K562 (cell line): ENCODE data around the gene MRGPRD. TPM values are rescaled to one million over a fixed set of nuclear protein-coding genes. Genes with fewer than 3 reads are reported as not detected.

Source experiments
- ATAC-seq: fragments of 200-7000 bp; cut with Tn5 transposase; 3 replicates; pipeline ENCODE4 v1.9.1; 2020; ENCODE audit warnings: moderate library complexity
- BruUV-seq: library from RNA; stranded (reverse); fragments of 400-500 nt; replicated peaks from 2 replicates; lab custom pipeline; 2021; lab: Mats Ljungman, UMichigan
- CTCF ChIA-PET: fragments of 300-600 bp; formaldehyde crosslinking; extraction: SDS; loops from one replicate; lab custom pipeline; 2021; ENCODE audit warnings: low intra/inter-chr PET ratio; lab: Yijun Ruan, JAX
- POLR2A ChIA-PET: fragments of 300-600, 350-650 bp; sonication (Branson Sonifier 250); formaldehyde crosslinking; extraction: SDS; loops from one replicate; lab custom pipeline; 2021; ENCODE audit warnings: antibody characterized with exemption, inconsistent platforms; lab: Yijun Ruan, JAX
- DNase-seq, 4 experiments: peaks; one replicate each; pipeline versions ENCODE4 v3.0.0 to v3.0.0-alpha.2; 2011 to 2018; ENCODE audit warnings: low spot score in 3 of 4, mixed read lengths in 3 of 4; ENCODE audit errors: extremely low read depth in 1 of 4
- FAIRE-seq: peaks from 2 replicates; lab custom pipeline; 2011; peaks lifted over from hg19 to GRCh38; lab: Jason Lieb, UNC
- H2AFZ ChIP-seq: 2 replicates; pipeline ENCODE4 v1.6.0; 2011; ENCODE audit warnings: low read depth, low read length, control low read depth, inconsistent platforms
- H3K27ac ChIP-seq: fragments of 200-600 bp; 3 replicates; pipeline ENCODE4 v1.8.0; 2011; ENCODE audit warnings: low read depth, mild to moderate bottlenecking, control low read depth, inconsistent platforms, low read length, moderate library complexity, mixed read lengths; ENCODE audit errors: extremely low read depth
- H3K27me3 ChIP-seq, 2 experiments: fragments of 300-600 bp in 1 of 2; 2 replicates in 1 of 2; 3 replicates in 1 of 2; pipeline versions ENCODE4 v1.6.0 to v1.8.0; 2011; ENCODE audit warnings: inconsistent platforms in 2 of 2, low read length in 2 of 2, mild to moderate bottlenecking in 1 of 2, mixed read lengths in 1 of 2, moderate library complexity in 1 of 2; ENCODE audit not compliant: control insufficient read depth in 2 of 2, insufficient read depth in 2 of 2
- H3K36me3 ChIP-seq: fragments of 300-600 bp; 3 replicates; pipeline ENCODE4 v1.8.0; 2011; ENCODE audit warnings: mild to moderate bottlenecking, low read length, inconsistent platforms; ENCODE audit not compliant: control insufficient read depth, insufficient read depth
- H3K4me1 ChIP-seq, 2 experiments: fragments of 200-600 bp in 1 of 2; replicated peaks in 1 of 2; 2 replicates in 1 of 2; 3 replicates in 1 of 2; pipeline versions ENCODE4 v1.5.1 to v1.8.0; 2011; ENCODE audit warnings: inconsistent platforms in 2 of 2, low read length in 2 of 2, mild to moderate bottlenecking in 1 of 2, mixed read lengths in 1 of 2, moderate library complexity in 1 of 2; ENCODE audit not compliant: control insufficient read depth in 2 of 2, insufficient read depth in 2 of 2
- H3K4me2 ChIP-seq: 2 replicates; pipeline ENCODE4 v1.6.1; 2011; ENCODE audit warnings: low read length, control low read depth, inconsistent platforms, mixed read lengths; ENCODE audit not compliant: insufficient read depth
- H3K4me3 ChIP-seq: fragments of 200-600 bp; sonication (generic), shearing (Covaris generic); 2 replicates; pipeline ENCODE4 v1.5.1; 2016; ENCODE audit warnings: control low read depth, inconsistent platforms
- H3K79me2 ChIP-seq: fragments of 200-600 bp; 3 replicates; pipeline ENCODE4 v1.8.0; 2011; ENCODE audit warnings: low read length, inconsistent platforms; ENCODE audit not compliant: control insufficient read depth, insufficient read depth
- H3K9ac ChIP-seq, 2 experiments: 2 replicates each; pipeline versions ENCODE4 v1.6.0 to v1.6.1; 2011; ENCODE audit warnings: low read depth in 2 of 2, low read length in 2 of 2, control low read depth in 1 of 2, inconsistent platforms in 1 of 2, mild to moderate bottlenecking in 1 of 2, mixed read lengths in 1 of 2; ENCODE audit not compliant: insufficient read depth in 1 of 2
- H3K9me1 ChIP-seq: one replicate; pipeline ENCODE4 v1.6.0; 2011; ENCODE audit warnings: inconsistent platforms, mild to moderate bottlenecking, low read length, moderate library complexity; ENCODE audit not compliant: control insufficient read depth, insufficient read depth
- H3K9me3 ChIP-seq: replicated peaks from 2 replicates; pipeline ENCODE4 v1.5.1; 2011; ENCODE audit warnings: low read depth, low read length, inconsistent platforms; ENCODE audit not compliant: control insufficient read depth, insufficient read depth
- H4K20me1 ChIP-seq: replicated peaks from 2 replicates; pipeline ENCODE4 v1.6.1; 2011; ENCODE audit warnings: low read length, inconsistent platforms, mixed read lengths; ENCODE audit not compliant: control insufficient read depth, insufficient read depth
- BRD9 ChIP-seq: fragments of 450-650 bp; IDR thresholded peaks from 2 replicates; pipeline ENCODE4 v1.6.1; 2018; ENCODE audit warnings: low read depth; ENCODE audit not compliant: partially characterized antibody
- CBFA2T3 ChIP-seq: fragments of 450-650 bp; IDR thresholded peaks from 2 replicates; pipeline ENCODE4 v1.6.1; 2017
- CBX5 ChIP-seq: IDR thresholded peaks from 2 replicates; pipeline ENCODE4 v1.6.1; 2014; ENCODE audit warnings: low read depth, borderline replicate concordance
- DIDO1 ChIP-seq: fragments of 450-650 bp; IDR thresholded peaks from 2 replicates; pipeline ENCODE4 v1.6.1; 2016; ENCODE audit warnings: low read depth, missing biosample characterization, missing genetic modification characterization
- FOXA3 ChIP-seq, 2 experiments: fragments of 450-650 bp in 1 of 2; sonication (generic) in 1 of 2; formaldehyde crosslinking; IDR thresholded peaks in 1 of 2; conservative IDR thresholded peaks in 1 of 2; 2 replicates each; pipeline versions ENCODE4 v1.4.0 to v1.8.0; 2020 to 2022; ENCODE audit warnings: mild to moderate bottlenecking in 2 of 2, missing genetic modification reagents in 1 of 2
- ID3 ChIP-seq, 2 experiments: fragments of 250-450 bp in 1 of 2; fragments of 450-650 bp in 1 of 2; sonication (Bioruptor Pico) in 1 of 2; IDR thresholded peaks; 2 replicates each; pipeline versions ENCODE4 v1.6.1 to v1.8.0; 2016 to 2021; ENCODE audit warnings: mild to moderate bottlenecking in 2 of 2, moderate library complexity in 2 of 2, missing compliant biosample characterization in 1 of 2, missing genetic modification characterization in 1 of 2
- MCM2 ChIP-seq: fragments of 450-650 bp; IDR thresholded peaks from 2 replicates; pipeline ENCODE4 v1.6.1; 2017; ENCODE audit warnings: low read depth, mild to moderate bottlenecking
- PCBP1 ChIP-seq: fragments of 200-400 bp; formaldehyde crosslinking; IDR thresholded peaks from 2 replicates; pipeline ENCODE4 v1.6.1; 2018; ENCODE audit warnings: mild to moderate bottlenecking, low read depth, low read length; ENCODE audit not compliant: poor library complexity, severe bottlenecking
- RBFOX2 ChIP-seq: fragments of 200-400 bp; formaldehyde crosslinking; IDR thresholded peaks from 2 replicates; pipeline ENCODE4 v1.6.1; 2017; ENCODE audit warnings: low read depth, mild to moderate bottlenecking, low read length, moderate library complexity
- SIN3A ChIP-seq, 2 experiments: fragments of 150-350 bp in 1 of 2; IDR thresholded peaks; 2 replicates each; pipeline ENCODE4 v1.6.1; 2011 to 2016; ENCODE audit warnings: borderline replicate concordance in 2 of 2, low read depth in 2 of 2, low read length in 2 of 2, mild to moderate bottlenecking in 2 of 2, moderate library complexity in 2 of 2; ENCODE audit not compliant: control insufficient read depth in 1 of 2
- ZFP36 ChIP-seq: fragments of 150-350 bp; IDR thresholded peaks from 2 replicates; pipeline ENCODE4 v1.6.1; 2018; ENCODE audit warnings: low read length, low read depth; ENCODE audit not compliant: partially characterized antibody
- ZKSCAN1 ChIP-seq: fragments of 150-350 bp; IDR thresholded peaks from 2 replicates; pipeline ENCODE4 v1.6.1; 2016; ENCODE audit warnings: low read depth, low read length
- ZNF239 ChIP-seq: fragments of 250-450 bp; sonication (Bioruptor Pico); IDR thresholded peaks from 2 replicates; pipeline ENCODE4 v1.4.0; 2020; ENCODE audit warnings: mild to moderate bottlenecking
- ZNF76 ChIP-seq: fragments of 250-450 bp; sonication (Bioruptor Pico); IDR thresholded peaks from 2 replicates; pipeline ENCODE4 v1.4.0; 2020; ENCODE audit warnings: mild to moderate bottlenecking, moderate library complexity, borderline replicate concordance
- WGBS: fragments of 100-300 bp; shearing (Covaris generic); methylation state at CpG from one replicate; pipeline ENCODE4 v1.1.6; 2016; ENCODE audit warnings: low coverage, mixed read lengths; ENCODE audit not compliant: insufficient coverage; ENCODE audit errors: missing lambda C conversion rate; 5-methylcytosine and 5-hydroxymethylcytosine counted together
- in situ Hi-C: fragments of 300-500 bp; cut with MboI; formaldehyde crosslinking; loops from 4 replicates; pipeline ENCODE4 v1.15.0; 2018; ENCODE audit warnings: inconsistent platforms, mixed read lengths
- intact Hi-C: fragments of 100-400 bp; cut with micrococcal nuclease; formaldehyde crosslinking; loops from 2 replicates; pipeline ENCODE4 v1.14.2; 2022
- polyA plus RNA-seq, 8 experiments: library from polyadenylated mRNA; depleted of rRNA in 4 of 8; stranded (reverse) in 5 of 8; unstranded in 3 of 8; fragments of >200 nt; fragmentation: Nextera tagmentation in 2 of 8; fragmentation: Illumina TruSeq in 1 of 8; extraction: Ambion mirVana in 2 of 8; extraction: Trizol in 1 of 8; gene quantifications; 2 replicates each; pipeline versions ENCODE4 v1.2.1 to v1.2.3, GENCODE V29; 2011 to 2014; ENCODE audit warnings: inconsistent platforms in 1 of 8, missing spikeins in 1 of 8
- total RNA-seq, 7 experiments: library from RNA; depleted of rRNA in 6 of 7; stranded (reverse); fragments of >200 nt in 6 of 7; fragmentation: Illumina TruSeq in 2 of 7; extraction: Trizol in 2 of 7; gene quantifications; 2 replicates each; pipeline versions ENCODE4 v1.2.1 to v1.2.3, GENCODE V29; 2011 to 2021; ENCODE audit warnings: low replicate concordance in 1 of 7
- TF ChIP-seq, protein P1 (sequence below): sonication (generic); IDR thresholded peaks from 2 replicates; pipeline ENCODE4 v1.6.1; 2016
- TF ChIP-seq, protein P2 (sequence below): fragments of 150-350 bp; conservative IDR thresholded peaks from 2 replicates; pipeline ENCODE4 v1.6.1; 2014; ENCODE audit warnings: low read length
- TF ChIP-seq, protein P3 (sequence below): fragments of 250-450 bp; sonication (Bioruptor Pico); IDR thresholded peaks from 2 replicates; pipeline ENCODE4 v1.5.0; 2021

Gene MRGPRD
- total and polyA plus RNA-seq, 9 of the 15 experiments (the other 6 are each of a cell fraction or from before 2014, with no cell fraction given) = not detected

GRCh38 chr11:69005183-69005630, 24.4 kb upstream of the MRGPRD start:
- CTCF ChIA-PET = no interaction called here
- Histone ChIP-seq H3K4me1 (peaks cover 0 to 26% of the 10 kb centered on the region in 2 experiments; a peak in 2 of 5 replicates), H2AFZ (no peak overlapping the region), H3K9me1 (peaks cover 3% of the 10 kb centered on the region), H3K36me3 (no peaks in the 10 kb centered on the region), H3K9me3 (no peaks in the 10 kb centered on the region), H3K4me3 (no peak overlapping the region), H3K9ac (no peak overlapping the region), H4K20me1 (peaks cover 17% of the 10 kb centered on the region), H3K27ac (no peak overlapping the region), H3K4me2 (no peak overlapping the region), H3K27me3 (peaks cover 80 to 98% of the 10 kb centered on the region in 2 experiments), H3K79me2 (no peaks in the 10 kb centered on the region)
- POLR2A ChIA-PET = interaction anchor here (0.6 kb wide), 1 partner anchor 11 kb away, joined by 4 read pairs; no protein-coding TSS in a partner anchor
- FAIRE-seq (no peak), DNase-seq (no peak), ATAC-seq (no peak)
- in situ Hi-C loops (no loop called here), intact Hi-C loops (no loop called here)
- WGBS = 4% methylated on average over 21 of the region's 27 CpGs
- no TSS peak for BruUV-seq
- TF ChIP-seq ZKSCAN1 (no peak), ZFP36 (no peak), CBFA2T3 (no peak), CBX5 (no peak), PCBP1 (no peak), SIN3A (IDR thresholded peaks at IDR 0.05; ENCODE audit: borderline replicate concordance in 2 of 2, control insufficient read depth in 1 of 2, low read depth in 2 of 2, low read length in 2 of 2) (no peak), ZNF239 (CRISPR knock-in tag) (no peak), RBFOX2 (no peak), FOXA3 (CRISPR knock-in tag; conservative IDR thresholded peaks at IDR 0.05 in 1 of 2, IDR thresholded peaks at IDR 0.05 in 1 of 2) (no peak), MCM2 (no peak), ZNF76 (CRISPR knock-in tag) (no peak), BRD9 (no peak), DIDO1 (no peak), ID3 (CRISPR knock-in tag; IDR thresholded peaks at IDR 0.05) (no peak), ID3 (tag; IDR thresholded peaks at IDR 0.05) (no peak)
- TF ChIP-seq, protein P1, sequence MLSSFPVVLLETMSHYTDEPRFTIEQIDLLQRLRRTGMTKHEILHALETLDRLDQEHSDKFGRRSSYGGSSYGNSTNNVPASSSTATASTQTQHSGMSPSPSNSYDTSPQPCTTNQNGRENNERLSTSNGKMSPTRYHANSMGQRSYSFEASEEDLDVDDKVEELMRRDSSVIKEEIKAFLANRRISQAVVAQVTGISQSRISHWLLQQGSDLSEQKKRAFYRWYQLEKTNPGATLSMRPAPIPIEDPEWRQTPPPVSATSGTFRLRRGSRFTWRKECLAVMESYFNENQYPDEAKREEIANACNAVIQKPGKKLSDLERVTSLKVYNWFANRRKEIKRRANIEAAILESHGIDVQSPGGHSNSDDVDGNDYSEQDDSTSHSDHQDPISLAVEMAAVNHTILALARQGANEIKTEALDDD = no peak
- TF ChIP-seq, protein P2, sequence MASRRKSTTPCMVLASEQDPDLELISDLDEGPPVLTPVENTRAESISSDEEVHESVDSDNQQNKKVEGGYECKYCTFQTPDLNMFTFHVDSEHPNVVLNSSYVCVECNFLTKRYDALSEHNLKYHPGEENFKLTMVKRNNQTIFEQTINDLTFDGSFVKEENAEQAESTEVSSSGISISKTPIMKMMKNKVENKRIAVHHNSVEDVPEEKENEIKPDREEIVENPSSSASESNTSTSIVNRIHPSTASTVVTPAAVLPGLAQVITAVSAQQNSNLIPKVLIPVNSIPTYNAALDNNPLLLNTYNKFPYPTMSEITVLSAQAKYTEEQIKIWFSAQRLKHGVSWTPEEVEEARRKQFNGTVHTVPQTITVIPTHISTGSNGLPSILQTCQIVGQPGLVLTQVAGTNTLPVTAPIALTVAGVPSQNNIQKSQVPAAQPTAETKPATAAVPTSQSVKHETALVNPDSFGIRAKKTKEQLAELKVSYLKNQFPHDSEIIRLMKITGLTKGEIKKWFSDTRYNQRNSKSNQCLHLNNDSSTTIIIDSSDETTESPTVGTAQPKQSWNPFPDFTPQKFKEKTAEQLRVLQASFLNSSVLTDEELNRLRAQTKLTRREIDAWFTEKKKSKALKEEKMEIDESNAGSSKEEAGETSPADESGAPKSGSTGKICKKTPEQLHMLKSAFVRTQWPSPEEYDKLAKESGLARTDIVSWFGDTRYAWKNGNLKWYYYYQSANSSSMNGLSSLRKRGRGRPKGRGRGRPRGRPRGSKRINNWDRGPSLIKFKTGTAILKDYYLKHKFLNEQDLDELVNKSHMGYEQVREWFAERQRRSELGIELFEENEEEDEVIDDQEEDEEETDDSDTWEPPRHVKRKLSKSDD = no peak
- TF ChIP-seq, protein P3, sequence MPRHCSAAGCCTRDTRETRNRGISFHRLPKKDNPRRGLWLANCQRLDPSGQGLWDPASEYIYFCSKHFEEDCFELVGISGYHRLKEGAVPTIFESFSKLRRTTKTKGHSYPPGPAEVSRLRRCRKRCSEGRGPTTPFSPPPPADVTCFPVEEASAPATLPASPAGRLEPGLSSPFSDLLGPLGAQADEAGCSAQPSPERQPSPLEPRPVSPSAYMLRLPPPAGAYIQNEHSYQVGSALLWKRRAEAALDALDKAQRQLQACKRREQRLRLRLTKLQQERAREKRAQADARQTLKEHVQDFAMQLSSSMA (CRISPR knock-in tag) = no peak
